GM12875 (cell line): Measurements from ENCODE around the gene NLGN3.
"Not testable (repeated sequence)": the region's sequence is repeated elsewhere in the genome, so short reads cannot be mapped to it uniquely, and the experiment has no call there.

Experiments
- H3K4me3 ChIP-seq: one replicate; pipeline ENCODE4 v1.5.1; 2011; ENCODE audit warnings: low read depth, low read length, control low read depth
- TF ChIP-seq, protein P1 (sequence below): IDR thresholded peaks from 2 replicates; pipeline ENCODE4 v1.5.1; 2011; ENCODE audit warnings: low read depth, mild to moderate bottlenecking, control low read depth, inconsistent platforms, low read length, moderate library complexity, borderline replicate concordance; ENCODE audit not compliant: insufficient read depth

The NLGN3 gene

DNA sequence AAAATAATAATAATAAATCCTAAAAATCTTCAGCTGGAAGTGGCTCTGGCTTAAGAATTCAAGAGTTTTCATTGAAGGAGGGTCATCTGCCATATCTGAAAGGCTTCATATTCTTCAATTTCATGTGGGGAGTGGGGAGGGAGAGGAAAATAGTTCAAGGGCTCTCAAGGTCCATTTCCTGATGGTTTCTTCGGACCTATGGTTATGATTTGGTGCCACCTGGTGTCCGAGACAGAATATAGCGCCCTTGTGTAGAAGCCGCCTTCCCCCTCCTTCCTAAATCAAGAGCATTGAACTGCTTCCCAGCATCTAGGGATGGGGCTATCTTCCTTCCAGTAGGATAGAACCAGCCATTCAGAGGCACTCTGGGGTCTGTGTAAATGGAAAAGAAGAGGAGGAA is 34.3 kb downstream of the NLGN3 start:
- TF ChIP-seq, protein P1, sequence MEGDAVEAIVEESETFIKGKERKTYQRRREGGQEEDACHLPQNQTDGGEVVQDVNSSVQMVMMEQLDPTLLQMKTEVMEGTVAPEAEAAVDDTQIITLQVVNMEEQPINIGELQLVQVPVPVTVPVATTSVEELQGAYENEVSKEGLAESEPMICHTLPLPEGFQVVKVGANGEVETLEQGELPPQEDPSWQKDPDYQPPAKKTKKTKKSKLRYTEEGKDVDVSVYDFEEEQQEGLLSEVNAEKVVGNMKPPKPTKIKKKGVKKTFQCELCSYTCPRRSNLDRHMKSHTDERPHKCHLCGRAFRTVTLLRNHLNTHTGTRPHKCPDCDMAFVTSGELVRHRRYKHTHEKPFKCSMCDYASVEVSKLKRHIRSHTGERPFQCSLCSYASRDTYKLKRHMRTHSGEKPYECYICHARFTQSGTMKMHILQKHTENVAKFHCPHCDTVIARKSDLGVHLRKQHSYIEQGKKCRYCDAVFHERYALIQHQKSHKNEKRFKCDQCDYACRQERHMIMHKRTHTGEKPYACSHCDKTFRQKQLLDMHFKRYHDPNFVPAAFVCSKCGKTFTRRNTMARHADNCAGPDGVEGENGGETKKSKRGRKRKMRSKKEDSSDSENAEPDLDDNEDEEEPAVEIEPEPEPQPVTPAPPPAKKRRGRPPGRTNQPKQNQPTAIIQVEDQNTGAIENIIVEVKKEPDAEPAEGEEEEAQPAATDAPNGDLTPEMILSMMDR, result peak; percentile 63
- H3K4me3 ChIP-seq, result no peak overlapping the region

DNA sequence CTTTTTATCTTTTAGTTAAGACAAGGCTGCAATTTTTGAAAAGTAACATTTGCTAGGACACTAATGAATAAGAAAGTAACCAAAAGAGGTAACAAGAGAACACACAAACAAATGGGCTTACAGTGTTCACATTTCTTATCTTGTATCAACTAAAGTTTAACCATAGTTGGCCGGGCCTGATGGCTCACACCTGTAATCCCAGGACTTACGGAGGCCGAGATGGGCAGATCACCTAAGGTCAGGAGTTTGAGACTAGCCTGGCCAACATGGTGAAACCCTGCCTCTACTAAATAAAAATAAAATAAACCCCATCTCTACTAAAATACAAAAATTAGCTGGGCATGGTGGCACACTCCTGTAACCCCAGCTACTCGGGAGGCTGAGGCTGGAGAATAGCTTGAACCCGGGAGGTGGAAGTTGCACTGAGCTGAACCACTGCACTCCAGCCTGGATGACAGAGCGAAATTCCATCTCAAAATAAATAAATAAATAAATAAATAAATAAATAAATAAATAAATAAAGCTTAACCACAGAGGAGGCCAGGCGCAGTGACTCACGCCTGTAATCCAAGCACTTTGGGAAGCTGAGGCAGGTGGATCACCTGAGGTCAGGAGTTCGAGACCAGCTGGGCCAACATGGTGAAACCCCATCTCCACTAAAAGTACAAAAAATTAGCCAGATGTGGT is 36.1 kb downstream of the NLGN3 start:
- H3K4me3 ChIP-seq, result not testable (repeated sequence)

DNA sequence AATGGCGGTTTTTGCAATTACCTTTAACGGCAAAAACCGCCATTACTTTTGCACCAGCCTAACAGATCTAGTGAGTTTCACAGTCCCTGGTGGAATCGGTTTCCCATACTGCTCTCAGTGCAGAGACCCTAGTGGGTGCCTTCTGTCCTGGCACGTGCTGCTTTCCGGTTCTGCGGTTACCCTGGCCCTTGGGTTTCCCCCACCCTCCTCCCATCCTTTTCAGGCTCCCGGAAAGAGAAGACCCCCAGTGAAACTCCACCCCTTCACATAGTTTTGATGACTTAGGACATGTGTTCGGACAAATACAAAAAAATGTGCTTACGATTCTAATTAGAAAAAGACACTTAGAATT is 36.9 kb downstream of the NLGN3 start:
- TF ChIP-seq, protein P1, result no peak
- H3K4me3 ChIP-seq, result peak overlapping the region; percentile 31

DNA sequence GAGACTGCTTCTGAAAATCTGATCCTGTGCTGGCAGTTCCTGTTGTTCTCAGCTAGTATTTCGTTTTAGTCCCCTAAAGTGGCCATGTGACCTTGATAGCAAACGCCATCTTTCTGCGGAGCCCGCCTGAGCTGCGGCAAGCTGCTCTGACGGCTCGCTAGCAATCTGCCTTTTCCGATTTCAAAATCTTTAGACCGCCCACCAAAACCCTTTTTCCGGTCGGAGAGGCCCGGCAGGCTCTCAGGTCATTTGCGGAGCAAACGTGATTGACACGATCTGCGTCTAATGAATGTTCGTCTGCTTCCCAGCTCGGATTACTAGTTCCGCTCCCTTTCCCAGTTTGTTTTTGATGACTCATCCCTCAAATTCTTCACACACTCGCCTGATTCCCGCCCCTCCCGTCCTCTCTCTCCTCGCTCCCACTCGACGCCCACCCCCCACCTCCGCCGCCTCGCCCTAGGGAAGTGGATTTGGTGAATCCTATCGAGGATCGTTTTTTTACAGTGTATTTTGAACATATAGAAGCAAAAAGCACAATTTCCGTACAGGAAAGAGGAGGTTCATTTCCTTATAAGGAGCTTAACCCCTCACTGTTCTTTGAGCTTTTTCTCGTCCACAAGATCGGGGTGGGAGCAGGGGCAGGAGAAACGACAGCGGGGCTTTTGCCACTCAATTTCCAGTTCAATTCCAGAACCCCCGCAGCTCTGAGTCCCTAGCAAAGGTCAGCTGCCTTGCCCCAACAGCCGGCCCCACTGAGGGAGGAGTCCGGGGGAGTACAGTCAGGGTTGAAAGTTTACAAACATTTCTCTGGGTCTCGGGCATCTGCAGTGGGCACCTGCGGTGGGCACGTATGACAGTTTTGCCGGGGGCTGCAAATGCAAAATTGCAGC is 37.5 kb downstream of the NLGN3 start:
- peak overlapping the region; percentile 31 for H3K4me3 ChIP-seq
- TF ChIP-seq, protein P1, result no peak

DNA sequence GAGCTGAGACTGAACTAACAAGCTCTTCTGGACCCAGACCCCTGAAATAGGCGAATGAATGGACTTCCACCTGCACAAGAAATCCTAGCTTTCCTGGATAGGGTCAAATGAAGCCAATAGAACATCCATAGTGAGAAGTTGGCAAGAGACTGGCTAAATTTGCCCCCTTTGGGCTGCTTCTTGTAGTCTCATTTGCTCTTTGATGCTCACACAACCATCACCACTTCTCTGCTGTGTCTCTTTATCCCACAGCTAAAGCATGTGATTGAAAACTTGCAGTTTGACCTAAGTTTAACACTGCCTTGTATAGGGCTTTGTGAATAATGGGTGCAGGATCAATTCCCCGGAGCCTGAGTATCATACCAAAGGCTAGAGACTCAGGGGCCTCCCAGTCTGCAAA is 38.2 kb downstream of the NLGN3 start:
- no peak overlapping the region for H3K4me3 ChIP-seq
- TF ChIP-seq, protein P1, result no peak

DNA sequence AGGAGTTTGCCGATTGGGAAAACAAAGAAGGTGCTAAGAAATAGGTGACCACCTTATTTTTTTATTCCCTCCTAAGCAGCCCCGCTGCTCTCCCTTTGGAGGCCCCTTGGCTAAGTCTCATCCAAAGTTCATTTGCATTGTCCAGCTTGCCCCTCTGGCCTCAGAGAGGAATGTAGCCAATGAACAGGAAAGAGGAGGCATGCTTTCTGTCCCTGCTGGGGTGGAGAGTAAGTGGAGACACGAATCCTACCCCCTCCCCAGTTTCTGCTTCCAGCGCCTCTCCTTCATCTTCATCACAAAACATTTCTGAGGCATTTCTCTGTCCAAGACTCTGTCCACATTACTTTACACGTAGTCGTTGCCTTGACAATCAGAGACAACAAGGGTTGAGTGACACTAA is 38.7 kb downstream of the NLGN3 start:
- TF ChIP-seq, protein P1, result no peak
- no peak overlapping the region for H3K4me3 ChIP-seq

DNA sequence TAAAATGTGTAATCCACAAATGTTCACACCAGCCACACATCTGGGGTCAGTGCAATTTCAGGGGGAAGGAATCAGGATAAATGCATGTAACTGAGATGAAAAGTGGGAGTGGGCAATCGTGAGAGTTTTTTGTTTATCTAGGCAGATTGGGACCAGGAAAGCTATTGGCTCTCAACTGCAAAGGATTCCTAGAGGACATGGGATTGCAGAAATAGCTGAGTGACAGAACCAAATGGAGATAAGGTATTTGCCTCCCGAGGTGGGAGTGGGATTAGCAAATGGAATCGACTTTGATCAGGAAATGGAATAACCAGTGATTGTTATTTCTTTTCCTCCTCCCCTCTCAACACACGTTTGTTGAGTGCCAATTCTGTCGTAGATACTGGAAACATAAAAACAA is 39.5 kb downstream of the NLGN3 start:
- H3K4me3 ChIP-seq, result no peak overlapping the region
- TF ChIP-seq, protein P1, result no peak
